CD4-positive, CD25-positive, alpha-beta regulatory T cell (primary cell): ENCODE measurements around the gene COL4A1. TPM values are rescaled to one million over a fixed set of nuclear protein-coding genes. Genes with fewer than 3 reads are reported as not detected.

Experiments used
- ATAC-seq, 2 donors: fragments of 150-1000 bp; cut with Tn5 transposase; one replicate each; pipeline ENCODE4 v1.10.0; 2021; ENCODE audit warnings: low read depth in 2 of 2, moderate number of reproducible peaks in 2 of 2, moderate library complexity in 1 of 2
- DNase-seq, 3 donors: peaks; one replicate each; pipeline versions ENCODE4 v3.0.0 to v3.0.0-alpha.2; 2012 to 2022; ENCODE audit warnings: mixed read lengths in 1 of 3
- H3K27ac ChIP-seq: one replicate; pipeline ENCODE4 v1.7.0; 2013; ENCODE audit warnings: mild to moderate bottlenecking, low read length; ENCODE audit not compliant: insufficient read depth, poor library complexity, severe bottlenecking
- H3K27me3 ChIP-seq: one replicate; pipeline ENCODE4 v1.7.0; 2013; ENCODE audit warnings: low read length; ENCODE audit not compliant: control insufficient read depth, insufficient read depth
- H3K36me3 ChIP-seq: one replicate; pipeline ENCODE4 v1.7.0; 2013; ENCODE audit warnings: mild to moderate bottlenecking, low read length, moderate library complexity; ENCODE audit not compliant: control insufficient read depth, insufficient read depth
- H3K4me1 ChIP-seq: 2 replicates; pipeline ENCODE4 v1.7.0; 2013; ENCODE audit warnings: mild to moderate bottlenecking, low read length; ENCODE audit not compliant: insufficient read depth, control insufficient read depth, poor library complexity, severe bottlenecking
- H3K4me3 ChIP-seq: one replicate; pipeline ENCODE4 v1.7.0; 2013; ENCODE audit warnings: low read depth, mild to moderate bottlenecking, low read length, moderate library complexity
- H3K9me3 ChIP-seq, 2 experiments: 1 replicate in 1 of 2; 2 replicates in 1 of 2; pipeline ENCODE4 v1.7.0; 2013; ENCODE audit warnings: low read length in 2 of 2, mild to moderate bottlenecking in 1 of 2, moderate library complexity in 1 of 2; ENCODE audit not compliant: control insufficient read depth in 2 of 2
- H3K27ac Mint-ChIP-seq, 3 donors: one replicate each; pipeline ENCODE4 v1.8.0; 2020 to 2022; ENCODE audit warnings: mild to moderate bottlenecking in 3 of 3, mixed read lengths in 3 of 3, moderate library complexity in 2 of 3
- H3K27me3 Mint-ChIP-seq: one replicate; pipeline ENCODE4 v1.8.0; 2022; ENCODE audit warnings: mild to moderate bottlenecking, mixed read lengths
- H3K36me3 Mint-ChIP-seq: one replicate; pipeline ENCODE4 v1.8.0; 2020; ENCODE audit warnings: mixed read lengths
- H3K4me1 Mint-ChIP-seq, 4 donors: one replicate each; pipeline ENCODE4 v1.8.0; 2020 to 2022; ENCODE audit warnings: mixed read lengths in 4 of 4, mild to moderate bottlenecking in 1 of 4
- H3K4me3 Mint-ChIP-seq, 4 donors: one replicate each; pipeline ENCODE4 v1.8.0; 2020 to 2022; ENCODE audit warnings: mild to moderate bottlenecking in 4 of 4, mixed read lengths in 4 of 4, moderate library complexity in 3 of 4
- H3K9me3 Mint-ChIP-seq, 7 donors: one replicate each; pipeline ENCODE4 v1.8.0; 2020 to 2022; ENCODE audit warnings: mixed read lengths in 7 of 7, mild to moderate bottlenecking in 3 of 7, moderate library complexity in 2 of 7
- polyA plus RNA-seq, 4 donors: library from polyadenylated mRNA; unstranded; fragments of 300-500 nt; fragmentation: Illumina TruSeq; gene quantifications; one replicate each; pipeline ENCODE4 v1.2.3, GENCODE V29; 2021
- total RNA-seq: library from RNA; stranded (reverse); gene quantifications from one replicate; pipeline ENCODE4 v1.2.3, GENCODE V29; 2022

Gene COL4A1
- total and polyA plus RNA-seq, 5 donors from 2014 or later = not detected

GRCh38 chr13:110261166-110262081 is 45.5 kb downstream of the COL4A1 start:
- no peak overlapping the region for H3K27ac Mint-ChIP-seq
- DNase-seq (no peak), ATAC-seq (no peak)
- no peaks in the 10 kb centered on the region for H3K4me1 ChIP-seq
- no peaks in the 10 kb centered on the region for H3K4me1 Mint-ChIP-seq
- no peak overlapping the region for H3K27ac ChIP-seq
- no peaks in the 10 kb centered on the region for H3K9me3 ChIP-seq
- no peaks in the 10 kb centered on the region for H3K27me3 ChIP-seq
- peaks cover 0 to 6% (median 0%) of the 10 kb centered on the region in 7 donors for H3K9me3 Mint-ChIP-seq
- H3K36me3 ChIP-seq = no peaks in the 10 kb centered on the region
- no peak overlapping the region for H3K4me3 Mint-ChIP-seq
- no peaks in the 10 kb centered on the region for H3K36me3 Mint-ChIP-seq
- H3K27me3 Mint-ChIP-seq = no peaks in the 10 kb centered on the region
- H3K4me3 ChIP-seq = no peak overlapping the region

GRCh38 chr13:110259651-110260050 is 47.3 kb downstream of the COL4A1 start:
- Mint-ChIP-seq H3K9me3 (peaks cover 0 to 6% (median 0%) of the 10 kb centered on the region in 7 donors), H3K27ac (no peak overlapping the region), H3K36me3 (no peaks in the 10 kb centered on the region), H3K4me1 (peaks cover 0 to 4% (median 0%) of the 10 kb centered on the region in 4 donors), H3K27me3 (no peaks in the 10 kb centered on the region), H3K4me3 (no peak overlapping the region)
- ATAC-seq (no peak), DNase-seq (no peak)
- Histone ChIP-seq H3K27ac (no peak overlapping the region), H3K27me3 (no peaks in the 10 kb centered on the region), H3K9me3 (no peaks in the 10 kb centered on the region), H3K36me3 (no peaks in the 10 kb centered on the region), H3K4me3 (no peak overlapping the region), H3K4me1 (no peaks in the 10 kb centered on the region)

- Histone ChIP-seq H3K27ac (no peak overlapping the region), H3K27me3 (no peaks in the 10 kb centered on the region), H3K4me1 (no peaks in the 10 kb centered on the region), H3K36me3 (no peaks in the 10 kb centered on the region), H3K9me3 (no peaks in the 10 kb centered on the region), H3K4me3 (no peak overlapping the region)
- no peaks in the 10 kb centered on the region for H3K27me3 Mint-ChIP-seq
- DNase-seq (no peak), ATAC-seq (no peak)
- H3K4me1 Mint-ChIP-seq = peaks cover 0 to 4% (median 0%) of the 10 kb centered on the region in 4 donors
- no peaks in the 10 kb centered on the region for H3K36me3 Mint-ChIP-seq
- no peak overlapping the region for H3K27ac Mint-ChIP-seq
- H3K9me3 Mint-ChIP-seq = peaks cover 0 to 6% (median 0%) of the 10 kb centered on the region in 7 donors
- no peak overlapping the region for H3K4me3 Mint-ChIP-seq
These were observed 47.9 kb downstream of the COL4A1 start for GRCh38 chr13:110258876-110259631.

- no peak overlapping the region for H3K4me3 Mint-ChIP-seq
- no peaks in the 10 kb centered on the region for H3K36me3 Mint-ChIP-seq
- peaks cover 0 to 4% (median 0%) of the 10 kb centered on the region in 4 donors for H3K4me1 Mint-ChIP-seq
- Histone ChIP-seq H3K9me3 (no peaks in the 10 kb centered on the region), H3K36me3 (no peaks in the 10 kb centered on the region), H3K27ac (no peak overlapping the region), H3K4me1 (no peaks in the 10 kb centered on the region), H3K27me3 (no peaks in the 10 kb centered on the region), H3K4me3 (no peak overlapping the region)
- no peak for ATAC-seq
- no peak for DNase-seq
- H3K9me3 Mint-ChIP-seq = peaks cover 0 to 6% (median 0%) of the 10 kb centered on the region in 7 donors
- no peak overlapping the region for H3K27ac Mint-ChIP-seq
- no peaks in the 10 kb centered on the region for H3K27me3 Mint-ChIP-seq
These were observed 49.5 kb downstream of the COL4A1 start for GRCh38 chr13:110257408-110257807.

GRCh38 chr13:110256126-110256905 is 50.6 kb downstream of the COL4A1 start:
- H3K27ac Mint-ChIP-seq = peak overlapping the region in 1 of 3 donors; percentile 43
- H3K4me1 ChIP-seq = no peaks in the 10 kb centered on the region
- H3K36me3 ChIP-seq = no peaks in the 10 kb centered on the region
- no peak overlapping the region for H3K27ac ChIP-seq
- H3K27me3 ChIP-seq = no peaks in the 10 kb centered on the region
- H3K4me3 Mint-ChIP-seq = no peak overlapping the region
- DNase-seq (no peak), ATAC-seq (no peak)
- H3K4me1 Mint-ChIP-seq = peaks cover 0 to 4% (median 0%) of the 10 kb centered on the region in 4 donors
- no peaks in the 10 kb centered on the region for H3K36me3 Mint-ChIP-seq
- no peak overlapping the region for H3K4me3 ChIP-seq
- peaks cover 0 to 6% (median 0%) of the 10 kb centered on the region in 7 donors for H3K9me3 Mint-ChIP-seq
- H3K9me3 ChIP-seq = no peaks in the 10 kb centered on the region
- H3K27me3 Mint-ChIP-seq = no peaks in the 10 kb centered on the region

- Mint-ChIP-seq H3K4me3 (no peak overlapping the region), H3K27me3 (no peaks in the 10 kb centered on the region), H3K27ac (peak overlapping the region in 2 of 3 donors; percentile 31 to 82), H3K9me3 (peaks cover 0 to 3% (median 0%) of the 10 kb centered on the region in 7 donors), H3K36me3 (no peaks in the 10 kb centered on the region), H3K4me1 (peaks cover 0 to 4% (median 0%) of the 10 kb centered on the region in 4 donors)
- peak overlapping the region; percentile 28 for H3K27ac ChIP-seq
- no peak for ATAC-seq
- no peaks in the 10 kb centered on the region for H3K4me1 ChIP-seq
- H3K4me3 ChIP-seq = no peak overlapping the region
- no peaks in the 10 kb centered on the region for H3K9me3 ChIP-seq
- no peak for DNase-seq
- no peaks in the 10 kb centered on the region for H3K27me3 ChIP-seq
- H3K36me3 ChIP-seq = no peaks in the 10 kb centered on the region
These were observed 52.0 kb downstream of the COL4A1 start for GRCh38 chr13:110254751-110255553.
